ENCODE data around the gene PPIA.
"Not testable (repeated sequence)": the region's sequence is repeated elsewhere in the genome, so short reads cannot be mapped to it uniquely, and the experiment has no call there.

Gene PPIA

GRCh38 chr7:44787762-44788161, 8.7 kb upstream of the PPIA start:
- no peak for DNase-seq (ENCODE audit: low read depth)

- no peak for DNase-seq (ENCODE audit: low read depth)
These were observed 6.5 kb upstream of the PPIA start for GRCh38 chr7:44789990-44790389.

DNA sequence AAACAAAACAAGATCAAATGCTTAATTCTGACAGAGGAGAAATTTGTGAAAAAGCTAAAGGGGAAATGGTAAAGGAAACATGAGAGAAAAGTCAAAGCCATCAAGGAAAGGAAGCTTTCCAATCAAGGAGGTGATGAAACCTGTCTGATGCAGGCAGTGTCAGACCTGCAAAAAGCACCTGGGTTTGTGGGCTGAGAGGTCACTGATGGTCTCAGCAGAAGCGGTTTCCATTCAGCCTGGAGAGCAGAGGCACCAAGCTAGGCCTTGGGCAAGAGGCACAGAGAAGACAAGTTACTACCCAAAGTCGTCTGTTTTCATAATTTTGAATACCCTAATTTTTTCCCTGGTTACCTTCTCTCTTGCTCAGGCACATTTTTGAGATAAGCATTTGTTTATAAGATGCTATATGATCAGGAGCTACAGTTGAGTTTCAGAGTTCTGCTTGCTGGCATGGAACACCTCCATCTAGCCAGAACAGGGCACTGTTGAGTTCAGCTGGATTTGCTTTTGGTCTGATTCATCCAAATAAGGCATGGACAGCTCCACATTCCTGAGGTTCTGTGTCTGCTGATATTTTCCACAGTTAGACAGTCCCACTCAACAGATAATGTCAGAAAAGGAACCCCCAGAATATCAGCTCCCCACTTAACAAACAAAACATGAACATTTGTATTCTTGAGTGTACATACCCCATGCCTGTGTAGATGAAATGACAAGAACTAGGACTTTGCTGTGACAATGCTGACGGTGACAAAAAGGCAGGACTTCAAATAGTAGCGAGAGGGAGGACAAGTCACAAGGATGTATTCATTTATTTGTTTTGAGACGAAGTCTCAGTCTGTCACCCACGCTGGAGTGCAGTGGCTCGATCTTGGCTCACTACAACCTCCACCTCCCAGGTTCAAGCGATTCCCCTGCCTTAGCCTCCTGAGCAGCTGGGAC, 4.9 kb upstream of the PPIA start:
- DNase-seq (ENCODE audit: low read depth) = peak; percentile 42

GRCh38 chr7:44793919-44794318, 2.6 kb upstream of the PPIA start:
- peak; percentile 85 for DNase-seq (ENCODE audit: low read depth)

GRCh38 chr7:44794331-44794730, 2.1 kb upstream of the PPIA start:
- DNase-seq (ENCODE audit: low read depth) = no peak

DNA sequence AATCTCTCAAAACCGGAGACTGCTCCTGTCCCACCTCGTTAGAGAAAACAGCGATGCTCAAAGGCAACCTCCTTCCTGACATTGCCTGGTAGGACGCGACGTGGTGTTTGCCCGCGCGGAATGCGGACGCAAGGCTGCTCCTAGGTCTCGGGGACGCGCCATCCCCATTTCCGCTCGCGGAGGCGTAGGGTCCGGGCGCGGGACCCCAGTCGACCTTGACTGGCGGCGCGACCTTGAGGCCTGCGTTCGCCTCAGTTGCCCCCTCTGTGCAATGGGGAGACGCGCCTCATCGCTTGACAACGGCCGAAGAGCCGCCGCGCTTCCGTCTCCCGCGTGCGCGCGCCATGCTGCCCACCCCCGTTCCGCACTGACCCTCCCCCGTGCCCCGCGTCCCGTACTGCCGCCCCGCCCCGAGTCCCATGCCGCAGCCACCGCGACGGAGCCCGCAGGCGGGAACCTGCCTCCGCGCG, 412 bp upstream of the PPIA start:
- peak; percentile 49 for DNase-seq (ENCODE audit: low read depth)

- peak; percentile 88 for DNase-seq (ENCODE audit: low read depth)
These were observed 1.1 kb downstream of the PPIA start for GRCh38 chr7:44797329-44798258.

DNA sequence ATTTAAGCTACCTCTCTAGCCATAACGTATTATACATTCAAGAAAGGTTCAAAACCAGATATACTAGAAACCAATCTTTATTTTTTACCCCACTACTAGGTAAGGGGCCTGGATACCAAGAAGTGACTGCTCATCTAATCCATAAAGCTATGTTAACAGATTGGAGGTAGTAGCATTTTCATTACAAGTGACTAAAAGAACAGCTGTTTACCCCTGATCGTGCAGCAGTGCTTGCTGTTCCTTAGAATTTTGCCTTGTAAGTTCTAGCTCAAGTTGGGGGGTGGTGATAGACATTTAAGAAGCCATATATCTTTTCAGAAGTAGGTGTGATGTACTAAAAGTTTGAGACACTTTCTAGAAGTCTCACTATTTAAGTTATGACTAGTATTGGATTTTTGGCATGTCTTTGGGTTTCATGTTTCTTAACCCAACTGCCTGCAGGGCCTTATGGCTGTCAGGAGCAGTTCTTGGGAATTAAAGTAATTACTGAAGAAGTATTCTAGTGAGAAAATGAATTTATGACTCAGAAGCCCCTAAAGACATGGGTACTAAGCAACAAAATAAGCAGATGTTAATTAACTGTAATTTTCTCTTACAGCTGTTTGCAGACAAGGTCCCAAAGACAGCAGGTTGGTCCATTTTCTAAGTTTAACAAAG, 2.3 kb downstream of the PPIA start:
- peak; percentile 43 for DNase-seq (ENCODE audit: low read depth)

DNA sequence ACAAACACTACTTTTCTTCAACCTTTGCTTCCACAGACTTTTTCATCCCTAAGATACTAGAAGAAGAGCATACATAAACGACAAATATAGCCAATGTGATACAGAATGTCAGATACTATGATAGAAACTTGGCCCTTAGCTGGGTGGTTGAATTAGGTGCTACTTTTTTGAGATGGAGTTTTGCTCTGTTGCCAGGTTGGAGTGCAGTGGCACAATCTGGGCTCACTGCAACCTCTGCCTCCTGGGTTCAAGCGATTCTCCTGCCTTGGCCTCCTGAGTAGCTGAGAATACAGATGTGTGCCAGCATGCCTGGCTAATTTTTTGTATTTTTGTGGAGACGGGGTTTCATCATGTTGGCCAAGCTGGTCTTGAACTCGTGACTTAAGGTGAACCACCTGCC, 3.5 kb downstream of the PPIA start:
- no peak for DNase-seq (ENCODE audit: low read depth)

DNA sequence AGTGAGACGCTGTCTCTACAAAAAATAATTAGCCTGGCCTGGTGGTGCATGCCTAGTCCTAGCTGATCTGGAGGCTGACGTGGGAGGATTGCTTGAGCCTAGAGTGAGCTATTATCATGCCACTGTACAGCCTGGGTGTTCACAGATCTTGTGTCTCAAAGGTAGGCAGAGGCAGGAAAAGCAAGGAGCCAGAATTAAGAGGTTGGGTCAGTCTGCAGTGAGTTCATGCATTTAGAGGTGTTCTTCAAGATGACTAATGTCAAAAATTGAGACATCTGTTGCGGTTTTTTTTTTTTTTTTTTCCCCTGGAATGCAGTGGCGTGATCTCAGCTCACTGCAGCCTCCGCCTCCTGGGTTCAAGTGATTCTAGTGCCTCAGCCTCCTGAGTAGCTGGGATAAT, 5.4 kb downstream of the PPIA start:
- DNase-seq (ENCODE audit: low read depth) = no peak

- no peak for DNase-seq (ENCODE audit: low read depth)
These were observed 6.0 kb downstream of the PPIA start for GRCh38 chr7:44802418-44803025.

GRCh38 chr7:44803828-44804519, 7.5 kb downstream of the PPIA start:
- DNase-seq (ENCODE audit: low read depth) = not testable (repeated sequence)

- DNase-seq (ENCODE audit: low read depth) = no peak
These were observed 9.5 kb downstream of the PPIA start for GRCh38 chr7:44805950-44806349.

DNA sequence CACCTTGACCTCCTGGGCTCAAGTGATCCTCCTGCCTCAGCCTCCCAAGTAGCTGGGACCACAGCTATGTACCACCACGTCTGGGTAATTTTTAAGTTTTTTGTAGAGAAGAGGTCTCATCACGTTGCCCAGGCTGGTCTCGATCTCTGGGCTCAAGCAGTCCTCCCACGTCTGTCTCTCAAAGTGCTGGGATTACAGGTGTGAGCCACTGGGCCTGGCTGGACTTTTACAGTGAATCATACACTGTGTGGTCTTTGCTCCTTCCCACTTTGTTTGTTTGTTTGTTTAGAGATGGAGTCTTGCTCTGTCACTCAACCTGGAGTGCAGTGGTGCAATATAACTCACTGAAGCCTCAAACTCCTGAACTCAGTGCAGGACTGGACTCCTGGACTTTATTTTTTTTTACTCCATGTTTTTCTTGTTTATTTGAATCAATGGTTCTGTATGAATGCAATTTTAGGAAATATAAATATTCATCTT, 12.5 kb downstream of the PPIA start:
- no peak for DNase-seq (ENCODE audit: low read depth)

DNA sequence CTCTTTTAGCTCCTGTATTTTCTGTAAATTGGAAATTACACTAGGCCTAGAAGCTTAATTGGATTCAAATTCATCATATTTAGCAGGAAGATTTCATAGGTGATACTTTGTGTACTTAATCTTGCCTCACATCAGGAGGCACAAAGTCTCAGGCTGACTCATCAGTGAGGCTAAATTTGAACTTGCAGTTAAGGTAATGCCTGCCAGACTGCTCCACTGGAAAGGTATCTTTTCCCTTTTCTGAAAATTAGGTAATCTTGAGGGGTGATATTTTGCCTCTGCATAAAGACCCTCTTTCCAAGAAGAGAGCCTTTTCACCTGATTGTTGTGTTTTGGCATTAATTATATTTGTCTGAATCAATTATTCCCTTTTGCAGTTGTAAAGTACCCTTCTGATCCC, 14.6 kb downstream of the PPIA start:
- no peak for DNase-seq (ENCODE audit: low read depth)

DNA sequence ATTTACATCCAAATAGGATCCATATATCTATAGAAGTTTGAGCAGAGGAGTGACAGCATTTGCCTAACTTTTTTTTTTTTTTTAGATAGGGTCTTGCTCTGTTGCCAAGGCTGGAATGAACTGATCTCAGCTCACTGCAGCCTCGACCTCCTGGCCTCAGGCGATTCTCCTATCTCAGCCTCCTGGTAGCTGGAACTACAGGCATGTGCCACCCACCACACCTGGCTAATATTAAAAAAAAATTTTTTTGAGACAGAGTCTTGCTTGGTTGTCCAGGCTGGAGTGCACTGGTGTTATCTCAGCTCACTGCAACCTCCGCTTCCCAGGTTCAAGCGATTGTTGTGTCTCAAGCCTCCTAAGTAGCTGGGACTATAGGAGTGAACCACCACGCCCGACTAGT, 15.1 kb downstream of the PPIA start:
- no peak for DNase-seq (ENCODE audit: low read depth)

- DNase-seq (ENCODE audit: low read depth) = no peak
These were observed 18.4 kb downstream of the PPIA start for GRCh38 chr7:44814919-44815318.

DNA sequence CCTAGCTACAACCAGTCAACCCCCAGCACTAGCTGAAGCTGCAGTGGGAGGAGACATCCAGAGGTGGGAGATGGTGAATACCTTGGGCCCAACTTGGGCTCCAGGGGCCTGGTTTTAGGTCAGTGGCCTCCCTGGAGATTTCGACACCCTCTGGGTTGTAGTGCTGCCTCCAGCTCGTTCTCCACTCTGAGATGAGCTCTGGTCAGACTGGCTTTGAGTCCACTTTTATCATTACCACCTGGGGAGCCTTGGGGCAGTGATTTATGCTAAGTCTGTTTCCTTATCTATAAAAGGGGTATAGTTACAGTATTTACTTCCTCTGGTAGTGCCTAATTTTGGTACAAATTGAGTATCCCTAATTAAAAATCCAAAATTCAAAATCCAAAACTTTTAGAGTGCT, 22.8 kb downstream of the PPIA start:
- no peak for DNase-seq (ENCODE audit: low read depth)

- no peak for DNase-seq (ENCODE audit: low read depth)
These were observed 26.8 kb downstream of the PPIA start for GRCh38 chr7:44823255-44823781.

GRCh38 chr7:44824894-44825526, 28.5 kb downstream of the PPIA start:
- peak; percentile 29 for DNase-seq (ENCODE audit: low read depth)

Measured in fibroblast of gingiva (primary cell).